Measurements from ENCODE around the gene NAA60. TPM values are rescaled to one million over a fixed set of nuclear protein-coding genes. Genes with fewer than 3 reads are reported as not detected.

The NAA60 gene
- total RNA-seq, 1 donor from 2014 or later = 38.2 TPM

DNA sequence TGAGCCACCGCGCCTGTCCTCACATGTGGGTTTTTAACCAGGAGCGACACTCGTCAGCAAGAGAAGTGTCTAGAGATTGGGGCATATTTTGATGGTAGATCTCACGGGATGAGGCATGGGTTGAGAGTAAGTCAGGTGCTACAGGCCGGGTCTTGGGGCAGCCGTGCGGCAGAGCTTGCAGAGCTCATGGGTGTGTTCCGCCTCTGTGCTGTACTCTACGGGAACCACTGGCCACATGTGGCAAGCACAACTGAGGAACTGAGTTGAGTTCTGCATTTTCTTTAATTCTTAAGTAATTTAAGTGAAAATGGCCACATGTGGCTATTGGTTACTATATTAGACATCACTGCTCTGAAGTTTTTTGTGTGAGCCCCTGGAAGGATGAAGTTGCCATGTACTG, 66.9 kb downstream of the NAA60 start:
- TF ChIP-seq, protein P1, sequence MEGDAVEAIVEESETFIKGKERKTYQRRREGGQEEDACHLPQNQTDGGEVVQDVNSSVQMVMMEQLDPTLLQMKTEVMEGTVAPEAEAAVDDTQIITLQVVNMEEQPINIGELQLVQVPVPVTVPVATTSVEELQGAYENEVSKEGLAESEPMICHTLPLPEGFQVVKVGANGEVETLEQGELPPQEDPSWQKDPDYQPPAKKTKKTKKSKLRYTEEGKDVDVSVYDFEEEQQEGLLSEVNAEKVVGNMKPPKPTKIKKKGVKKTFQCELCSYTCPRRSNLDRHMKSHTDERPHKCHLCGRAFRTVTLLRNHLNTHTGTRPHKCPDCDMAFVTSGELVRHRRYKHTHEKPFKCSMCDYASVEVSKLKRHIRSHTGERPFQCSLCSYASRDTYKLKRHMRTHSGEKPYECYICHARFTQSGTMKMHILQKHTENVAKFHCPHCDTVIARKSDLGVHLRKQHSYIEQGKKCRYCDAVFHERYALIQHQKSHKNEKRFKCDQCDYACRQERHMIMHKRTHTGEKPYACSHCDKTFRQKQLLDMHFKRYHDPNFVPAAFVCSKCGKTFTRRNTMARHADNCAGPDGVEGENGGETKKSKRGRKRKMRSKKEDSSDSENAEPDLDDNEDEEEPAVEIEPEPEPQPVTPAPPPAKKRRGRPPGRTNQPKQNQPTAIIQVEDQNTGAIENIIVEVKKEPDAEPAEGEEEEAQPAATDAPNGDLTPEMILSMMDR (IDR thresholded peaks at IDR 0.05; ENCODE audit: borderline replicate concordance) = no peak
- Histone ChIP-seq H3K4me1 (no peaks in the 10 kb centered on the region), H3K27ac (replicated peaks) (no peak overlapping the region), H3K27me3 (ENCODE audit: low read depth) (no peaks in the 10 kb centered on the region), H3K36me3 (peaks cover 96% of the 10 kb centered on the region), H3K9me3 (replicated peaks) (no peaks in the 10 kb centered on the region), H3K4me3 (no peak overlapping the region)
- intact Hi-C loops (cut with micrococcal nuclease) = no loop called here
- DNase-seq = no peak

DNA sequence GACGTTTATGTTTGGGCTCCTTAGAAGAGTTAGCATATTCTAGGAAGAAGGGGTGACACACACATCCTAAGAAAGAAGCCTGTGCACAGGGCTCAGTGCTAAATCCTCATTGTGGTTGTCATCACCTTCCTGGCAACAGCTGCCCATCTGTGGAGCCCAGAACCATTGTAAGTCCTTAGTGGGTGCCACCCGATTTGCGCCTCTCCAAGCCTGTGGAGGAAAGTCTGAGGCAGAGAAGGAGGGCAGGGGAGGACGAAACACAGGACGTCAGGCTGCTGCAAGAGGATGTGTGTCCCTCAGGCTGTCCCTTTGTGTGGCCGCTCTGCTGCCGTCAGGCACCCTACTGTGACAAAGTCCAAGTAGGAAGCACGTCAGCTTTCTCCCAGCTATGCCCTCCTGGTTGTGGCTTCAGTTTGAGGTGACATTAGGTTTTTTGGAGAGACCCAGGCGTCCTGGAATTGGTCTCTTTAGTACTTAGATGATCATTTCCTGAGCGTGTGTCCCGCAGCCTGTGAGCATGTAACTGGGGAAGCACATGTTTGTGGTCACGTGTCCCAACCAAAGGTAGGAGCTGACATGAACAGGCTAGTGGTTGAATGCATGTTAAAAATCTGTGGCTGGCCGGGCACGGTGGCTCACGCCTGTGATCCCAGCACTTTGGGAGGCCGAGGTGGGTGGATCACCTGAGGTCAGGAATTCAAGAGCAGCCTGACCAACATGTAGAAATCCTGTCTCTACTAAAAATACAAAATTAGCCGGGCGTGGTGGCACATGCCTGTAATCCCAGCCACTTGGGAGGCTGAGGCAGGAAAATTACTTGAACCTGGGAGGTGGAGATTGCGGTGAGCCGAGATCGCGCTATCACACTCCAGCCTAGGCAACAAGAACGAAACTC, 68.1 kb downstream of the NAA60 start:
- H3K4me1 ChIP-seq = no peaks in the 10 kb centered on the region
- TF ChIP-seq, protein P1 (IDR thresholded peaks at IDR 0.05; ENCODE audit: borderline replicate concordance) = no peak
- no peak overlapping the region for H3K4me3 ChIP-seq
- DNase-seq = no peak
- peaks cover 97% of the 10 kb centered on the region for H3K36me3 ChIP-seq
- H3K27ac ChIP-seq (replicated peaks) = no peak overlapping the region
- intact Hi-C loops (cut with micrococcal nuclease) = no loop called here
- H3K9me3 ChIP-seq (replicated peaks) = no peaks in the 10 kb centered on the region
- H3K27me3 ChIP-seq (ENCODE audit: low read depth) = no peaks in the 10 kb centered on the region

DNA sequence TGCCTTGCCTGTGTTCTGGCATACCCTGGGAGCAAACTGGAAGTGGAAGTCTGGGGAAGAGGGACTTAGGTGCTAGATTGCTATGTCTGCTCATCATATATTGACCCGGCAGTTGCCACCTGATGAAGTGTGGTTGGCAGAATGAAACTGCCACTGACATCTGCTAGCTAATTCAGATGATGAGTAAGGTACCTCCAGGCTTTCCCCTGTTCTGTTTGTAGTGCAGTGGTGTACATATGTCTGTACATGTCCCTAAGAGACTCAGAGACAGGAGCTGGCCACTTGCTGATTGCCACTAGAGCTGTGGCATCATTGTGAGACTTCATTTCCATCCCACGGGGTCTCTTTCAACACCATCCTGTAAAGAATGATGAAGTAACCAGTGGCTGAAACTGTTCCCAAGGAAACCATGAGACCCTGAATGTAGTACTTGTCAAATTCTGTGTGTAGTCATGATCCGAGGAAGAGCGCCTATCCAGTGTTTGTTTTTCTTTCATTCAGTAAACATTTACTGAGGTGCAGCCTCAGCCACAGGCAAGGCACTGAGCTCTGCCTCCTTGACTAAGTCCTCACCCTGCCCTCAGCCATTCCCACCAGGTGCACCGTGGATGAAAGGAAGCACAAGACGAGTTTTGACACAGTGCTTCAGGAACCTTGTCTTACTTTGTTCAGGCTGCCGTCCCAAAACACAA, 70.6 kb downstream of the NAA60 start:
- H3K4me3 ChIP-seq = no peak overlapping the region
- intact Hi-C loops (cut with micrococcal nuclease) = no loop called here
- H3K36me3 ChIP-seq = peaks cover 98% of the 10 kb centered on the region
- H3K9me3 ChIP-seq (replicated peaks) = no peaks in the 10 kb centered on the region
- no peak for DNase-seq
- no peaks in the 10 kb centered on the region for H3K4me1 ChIP-seq
- TF ChIP-seq, protein P1 (IDR thresholded peaks at IDR 0.05; ENCODE audit: borderline replicate concordance) = no peak
- no peak overlapping the region for H3K27ac ChIP-seq (replicated peaks)
- H3K27me3 ChIP-seq (ENCODE audit: low read depth) = no peaks in the 10 kb centered on the region

DNA sequence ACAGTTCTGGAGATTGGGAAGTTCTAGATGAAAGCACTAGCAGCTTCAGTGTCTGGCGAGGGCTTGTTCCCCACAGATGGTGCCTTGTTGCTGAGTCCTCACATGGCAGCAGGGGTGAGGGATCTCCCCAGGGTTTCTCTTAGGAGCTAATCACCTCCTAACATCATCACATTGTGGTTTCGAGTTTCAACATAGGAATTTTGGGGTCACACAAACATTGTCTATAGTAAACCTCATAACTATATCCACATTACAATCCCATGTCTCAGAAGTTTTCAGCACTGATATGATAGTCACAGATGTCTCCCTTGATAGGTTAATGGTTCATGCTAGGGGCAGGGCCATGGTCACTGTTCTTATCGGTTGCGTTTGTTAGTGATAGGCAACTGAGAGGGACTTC, 71.1 kb downstream of the NAA60 start:
- Histone ChIP-seq H3K4me1 (no peaks in the 10 kb centered on the region), H3K36me3 (peaks cover 98% of the 10 kb centered on the region), H3K27ac (replicated peaks) (no peak overlapping the region), H3K4me3 (no peak overlapping the region), H3K9me3 (replicated peaks) (no peaks in the 10 kb centered on the region), H3K27me3 (ENCODE audit: low read depth) (no peaks in the 10 kb centered on the region)
- intact Hi-C loops (cut with micrococcal nuclease) = no loop called here
- TF ChIP-seq, protein P1 (IDR thresholded peaks at IDR 0.05; ENCODE audit: borderline replicate concordance) = no peak
- no peak for DNase-seq

DNA sequence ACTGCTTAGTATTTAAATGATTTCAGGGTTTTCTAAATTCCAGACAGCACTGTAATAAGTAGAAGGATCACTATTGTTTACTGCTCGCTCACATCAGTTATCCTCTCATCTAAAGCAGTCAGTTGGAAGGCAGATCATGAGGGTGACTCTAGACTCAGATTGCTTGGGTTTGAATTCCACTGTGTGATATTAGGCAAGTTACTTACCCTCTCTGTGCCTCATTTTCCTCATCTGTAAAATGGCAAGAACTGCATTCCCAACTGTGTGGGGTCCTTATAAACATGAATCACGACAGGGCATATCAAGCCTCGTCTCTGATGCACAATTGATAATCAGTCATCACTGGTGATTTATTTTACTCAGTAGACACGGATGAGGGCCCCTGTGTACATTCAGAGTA, 72.4 kb downstream of the NAA60 start:
- intact Hi-C loops (cut with micrococcal nuclease) = no loop called here
- H3K27me3 ChIP-seq (ENCODE audit: low read depth) = no peaks in the 10 kb centered on the region
- no peak overlapping the region for H3K27ac ChIP-seq (replicated peaks)
- TF ChIP-seq, protein P1 (IDR thresholded peaks at IDR 0.05; ENCODE audit: borderline replicate concordance) = no peak
- H3K9me3 ChIP-seq (replicated peaks) = no peaks in the 10 kb centered on the region
- no peaks in the 10 kb centered on the region for H3K4me1 ChIP-seq
- no peak for DNase-seq
- no peak overlapping the region for H3K4me3 ChIP-seq
- H3K36me3 ChIP-seq = peaks cover 99% of the 10 kb centered on the region

Measured in left ventricle myocardium inferior (tissue), 1 donor.